ENCODE results near the gene STK17A. TPM values are rescaled to one million over a fixed set of nuclear protein-coding genes. Genes with fewer than 3 reads are reported as not detected.

STK17A gene
- total RNA-seq, 1 experiment from 2014 or later, result 153 TPM

DNA sequence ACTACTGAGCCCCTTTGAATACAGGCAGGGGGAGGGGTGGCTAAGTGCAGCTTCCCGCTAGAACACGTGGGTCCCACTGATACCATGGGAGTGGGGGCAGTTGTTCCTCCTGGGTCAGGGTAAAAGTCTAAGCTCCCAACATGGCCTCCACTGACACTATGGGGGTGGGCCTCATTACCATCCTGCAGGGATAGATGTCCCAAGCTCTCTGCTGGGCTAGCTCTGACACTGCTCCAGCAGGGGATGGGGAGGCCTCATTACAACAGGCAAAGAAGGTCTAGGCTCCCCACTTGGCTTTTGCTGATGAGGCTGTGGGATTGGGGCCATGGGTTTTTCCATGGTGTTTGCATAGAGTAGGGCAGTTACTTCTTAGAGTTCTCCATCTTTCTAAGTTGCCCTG lies 51.5 kb downstream of the STK17A start:
- no peak for DNase-seq (ENCODE audit: low read depth)

DNA sequence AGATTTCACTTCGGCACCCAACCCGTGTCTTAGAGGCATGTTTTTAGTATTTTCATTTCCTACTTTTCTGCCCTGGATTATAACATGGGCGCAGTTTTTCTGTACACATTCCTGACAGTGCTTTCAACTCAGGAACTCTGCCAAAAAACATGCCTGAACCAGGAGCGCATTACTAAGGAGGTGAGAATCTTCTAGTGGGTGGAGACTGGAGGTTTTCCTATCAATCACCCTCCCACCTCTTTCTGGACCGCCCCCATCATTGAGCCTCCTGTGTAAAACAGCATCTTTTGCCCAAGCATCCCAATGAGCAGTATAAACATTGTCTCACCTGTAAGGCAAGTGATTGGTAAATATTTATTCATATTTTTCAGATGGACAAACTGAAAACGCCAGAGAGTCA lies 53.2 kb downstream of the STK17A start:
- peak; percentile 41 for DNase-seq (ENCODE audit: low read depth)

DNA sequence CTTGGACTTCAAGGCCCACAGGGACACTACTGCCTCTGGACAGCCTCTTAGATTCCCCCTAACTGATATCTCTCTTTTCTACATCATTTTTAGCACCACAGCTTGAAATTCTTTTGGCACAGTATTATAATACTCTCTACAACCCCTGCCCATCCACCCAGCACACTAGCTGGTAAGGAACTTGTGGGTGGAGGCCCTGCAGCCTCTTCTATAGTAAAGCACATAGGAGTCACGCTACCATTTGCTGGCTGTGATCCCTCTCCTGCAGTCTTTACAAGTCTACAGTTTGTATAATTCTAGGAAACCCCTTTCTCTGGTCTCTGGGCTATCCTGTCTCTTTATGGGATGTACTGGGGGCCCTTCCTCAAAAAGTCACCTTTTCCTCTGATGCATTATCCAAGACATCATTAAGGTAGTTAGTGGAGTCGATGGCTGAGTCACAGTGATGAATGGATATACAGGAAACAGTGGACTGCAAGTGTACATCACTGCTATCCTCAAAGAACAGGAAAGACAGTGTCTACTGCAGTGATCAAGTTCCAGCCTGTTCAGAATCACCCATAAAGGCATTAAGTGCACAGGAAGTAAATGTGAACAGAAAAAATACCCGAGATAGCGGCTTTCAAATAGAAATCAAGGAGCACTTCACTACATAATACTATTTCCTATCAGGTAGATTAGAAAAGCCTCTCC lies 54.4 kb downstream of the STK17A start:
- DNase-seq (ENCODE audit: low read depth), result peak; percentile 54

DNA sequence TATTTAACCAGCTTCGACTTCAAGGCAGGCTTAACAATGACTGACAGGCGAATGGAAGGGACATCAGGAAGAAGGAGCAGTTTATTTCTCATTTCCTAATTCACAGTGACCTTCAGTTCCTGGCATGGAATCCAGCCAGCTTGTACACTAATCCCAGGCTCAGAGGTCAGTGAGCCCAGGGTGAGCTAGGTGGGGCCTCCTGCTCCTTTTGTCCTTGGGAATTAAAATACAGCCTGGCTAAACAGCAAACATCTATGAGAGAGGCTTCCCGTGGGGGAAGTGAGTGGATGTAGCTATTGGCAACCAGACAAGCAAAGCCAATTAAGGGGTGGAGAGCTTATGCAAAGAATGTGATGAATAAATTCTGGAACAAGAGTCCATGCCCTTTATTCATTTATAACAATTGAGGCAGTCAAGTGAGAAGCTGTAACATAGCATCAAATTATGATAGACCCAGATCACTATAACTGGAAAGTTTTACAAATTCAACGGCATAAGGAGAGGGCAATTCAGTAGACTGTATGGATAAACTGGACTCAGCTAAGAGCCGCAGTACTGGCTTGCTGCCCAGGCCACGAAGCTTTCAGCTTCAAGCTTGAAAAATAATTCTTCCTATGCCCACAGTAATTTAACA lies 57.1 kb downstream of the STK17A start:
- DNase-seq (ENCODE audit: low read depth), result peak; percentile 92

DNA sequence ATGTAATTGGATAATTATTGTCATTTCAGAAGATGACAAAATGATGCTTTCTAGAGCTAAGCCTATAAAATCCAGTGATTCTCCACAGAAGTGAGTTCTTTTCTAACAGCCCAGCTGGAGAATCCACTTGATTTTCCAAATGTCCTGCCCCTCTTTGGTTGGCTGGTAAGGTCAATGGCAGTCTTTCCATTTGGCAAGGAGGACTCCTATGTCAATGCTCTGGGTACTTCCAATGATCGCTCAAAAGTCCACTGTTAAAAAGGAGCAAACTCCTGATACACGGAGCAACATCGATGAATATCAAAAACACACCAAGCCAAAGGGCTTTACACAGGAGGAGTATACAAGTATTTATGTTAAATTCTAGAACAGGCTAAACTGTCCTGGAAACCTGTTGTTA lies 57.8 kb downstream of the STK17A start:
- no peak for DNase-seq (ENCODE audit: low read depth)

DNA sequence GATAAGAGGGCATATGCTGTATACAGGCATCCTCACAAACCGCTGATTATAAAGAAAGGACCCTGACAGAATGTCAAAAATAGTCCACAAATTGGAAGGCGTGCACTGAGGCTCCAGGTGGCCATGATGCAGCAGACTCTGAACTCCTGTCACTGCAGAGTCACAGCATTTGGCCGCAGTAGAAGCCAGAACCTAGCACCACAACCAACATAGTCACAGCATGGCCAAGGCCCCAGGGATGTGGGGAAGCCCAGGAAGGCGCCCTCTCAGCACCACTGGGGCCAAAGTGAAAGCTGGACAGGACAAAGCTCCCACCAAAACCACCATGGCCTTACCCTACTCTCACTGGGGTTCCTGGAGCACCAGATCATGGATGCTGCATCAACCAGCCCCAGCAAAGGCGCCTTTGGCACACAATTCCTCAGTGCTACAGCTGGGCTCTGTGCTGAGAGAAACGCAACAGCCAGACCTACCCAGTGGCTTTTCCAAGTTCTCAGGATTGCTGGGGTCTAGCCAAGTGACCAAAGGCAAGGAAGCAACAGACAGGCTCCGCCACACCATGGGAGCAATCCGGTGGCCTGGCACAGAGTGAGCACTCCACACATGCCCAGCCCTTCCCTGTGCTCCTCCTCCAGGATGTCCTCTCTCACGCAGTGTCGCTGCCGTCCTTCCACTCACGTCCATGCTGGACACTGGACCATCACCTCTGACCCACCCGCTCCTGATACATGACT lies 60.2 kb downstream of the STK17A start:
- DNase-seq (ENCODE audit: low read depth), result no peak

DNA sequence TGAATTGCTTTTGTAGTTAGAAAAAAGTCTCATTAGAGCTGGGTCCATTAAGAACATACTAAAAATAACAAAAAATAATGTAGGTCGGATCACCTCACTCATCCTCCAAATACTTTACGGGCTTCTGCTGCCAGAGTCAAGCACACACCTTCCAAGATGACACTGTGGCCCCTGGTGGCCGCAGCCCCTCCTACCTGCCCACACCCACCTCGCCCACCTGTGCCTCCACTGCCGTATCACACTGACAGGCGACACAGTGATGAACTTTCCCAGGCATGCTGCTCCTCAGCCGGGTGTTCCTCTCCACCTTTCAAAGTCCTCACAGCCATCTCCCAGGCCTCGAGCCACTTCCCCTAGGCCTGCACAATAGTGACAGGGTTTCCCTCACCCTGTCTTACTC lies 60.9 kb downstream of the STK17A start:
- DNase-seq (ENCODE audit: low read depth), result no peak

DNA sequence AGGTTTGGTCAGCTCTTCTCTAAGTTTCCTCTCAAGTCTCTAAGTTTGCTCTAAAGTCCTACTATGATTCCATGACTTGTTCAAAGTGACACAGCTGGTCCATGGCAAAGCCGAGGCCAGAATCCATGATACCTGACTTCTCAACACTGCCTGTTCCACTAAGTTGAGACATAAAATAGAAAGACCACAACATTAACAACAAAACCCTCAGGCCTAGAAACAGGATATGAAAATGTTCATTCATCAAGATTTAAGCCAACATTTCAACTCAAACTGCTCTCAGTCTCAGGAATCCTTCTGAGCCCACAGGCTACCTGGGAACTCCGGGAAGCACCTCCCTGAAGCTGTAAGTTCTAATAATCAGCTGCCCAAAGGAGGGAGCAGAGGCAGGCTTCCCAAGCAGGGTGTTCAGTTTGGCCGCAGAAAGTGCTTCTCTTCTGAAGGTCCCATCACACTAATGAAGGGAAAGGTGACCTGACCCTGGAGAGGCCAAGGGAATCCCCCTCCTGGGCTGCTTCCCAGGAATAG lies 62.9 kb downstream of the STK17A start:
- DNase-seq (ENCODE audit: low read depth), result peak; percentile 45

DNA sequence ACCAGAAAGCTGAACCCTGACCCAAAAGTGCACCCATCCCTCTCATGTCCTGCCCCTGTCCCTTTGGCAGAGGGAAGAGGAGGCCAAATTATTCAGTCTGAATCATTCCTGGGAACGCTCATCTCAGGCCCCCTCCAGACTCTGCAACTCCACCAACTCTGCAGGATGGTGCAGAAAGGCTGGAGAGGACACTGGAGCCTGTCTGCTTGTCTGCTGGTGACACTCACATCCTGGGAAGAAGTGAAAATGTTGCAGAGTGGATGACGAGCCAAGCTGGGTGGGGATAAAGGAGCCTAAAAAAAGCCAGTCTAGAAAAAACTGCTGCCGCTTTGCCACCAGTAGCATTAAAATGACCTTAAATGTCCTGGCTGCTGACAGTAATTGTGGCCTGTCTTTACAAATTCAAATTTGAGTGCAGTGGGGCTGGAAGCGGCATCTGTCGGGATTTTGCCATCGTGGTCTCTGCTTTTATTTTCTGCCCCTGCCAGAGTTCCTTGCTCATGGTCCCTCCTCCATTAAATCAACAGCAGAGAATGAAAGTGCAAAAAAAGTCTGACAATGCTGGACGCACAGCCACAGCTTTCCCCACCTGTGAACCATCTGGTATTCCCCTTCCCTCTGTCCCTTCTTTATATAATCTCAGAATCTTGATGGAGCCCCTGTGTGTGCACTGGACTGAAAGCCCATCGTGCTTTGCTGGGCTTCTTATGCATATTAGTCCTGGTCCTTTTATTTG lies 63.9 kb downstream of the STK17A start:
- peak; percentile 75 for DNase-seq (ENCODE audit: low read depth)

DNA sequence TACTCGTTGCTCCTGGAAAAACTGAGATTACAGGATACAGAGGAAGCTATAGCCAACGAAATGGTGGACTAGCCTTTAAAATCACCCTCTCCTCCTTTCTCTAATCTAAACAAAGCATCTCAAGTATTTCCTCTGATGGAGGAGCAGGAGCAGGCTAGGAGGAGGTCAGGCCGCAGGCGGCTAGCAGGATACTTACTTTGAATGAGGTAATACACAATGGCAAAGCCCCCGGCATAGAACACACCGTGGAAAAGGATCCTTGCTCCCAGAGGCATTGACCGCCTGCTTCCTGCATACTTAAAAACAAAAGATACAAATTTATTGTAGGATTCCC lies 64.4 kb downstream of the STK17A start:
- peak; percentile 94 for DNase-seq (ENCODE audit: low read depth)

DNA sequence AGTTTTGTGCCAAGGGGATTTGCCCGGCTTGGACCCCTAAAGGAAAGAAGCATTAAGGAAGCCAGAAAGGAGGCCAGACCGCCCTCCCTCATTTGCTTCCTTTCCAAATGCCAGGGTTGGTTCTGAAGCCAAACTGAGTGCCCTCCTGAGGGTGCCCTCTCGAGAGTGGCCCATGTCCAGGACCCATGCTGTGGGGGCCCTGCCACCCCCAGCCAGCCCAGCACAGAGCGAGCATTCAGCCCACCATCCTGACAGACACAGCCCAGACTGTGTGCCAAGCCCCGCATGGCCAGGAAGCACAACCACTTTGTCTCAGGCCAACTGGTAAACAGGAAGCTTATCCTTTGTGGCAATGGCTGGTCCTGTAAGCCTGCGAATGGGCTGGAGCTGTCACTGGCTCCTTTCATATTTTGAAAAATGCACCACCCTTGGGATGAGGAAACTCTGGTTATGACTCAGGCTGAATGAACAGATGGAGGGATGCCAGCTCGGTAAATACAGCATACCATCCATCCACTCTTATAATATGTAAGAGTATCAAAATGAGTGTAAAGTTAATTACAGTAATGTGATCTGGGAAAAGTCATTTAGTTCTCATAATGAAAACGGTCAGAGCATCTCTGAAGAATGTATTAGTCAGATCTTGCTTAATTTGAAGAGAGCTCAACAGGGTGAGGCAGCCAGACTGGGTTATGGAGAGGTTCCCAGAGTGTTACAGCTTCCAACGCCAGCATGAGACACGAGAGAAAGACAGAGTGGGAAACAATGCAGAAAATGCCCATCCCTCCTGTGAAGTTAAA lies 65.0 kb downstream of the STK17A start:
- peak; percentile 100 for DNase-seq (ENCODE audit: low read depth)

DNA sequence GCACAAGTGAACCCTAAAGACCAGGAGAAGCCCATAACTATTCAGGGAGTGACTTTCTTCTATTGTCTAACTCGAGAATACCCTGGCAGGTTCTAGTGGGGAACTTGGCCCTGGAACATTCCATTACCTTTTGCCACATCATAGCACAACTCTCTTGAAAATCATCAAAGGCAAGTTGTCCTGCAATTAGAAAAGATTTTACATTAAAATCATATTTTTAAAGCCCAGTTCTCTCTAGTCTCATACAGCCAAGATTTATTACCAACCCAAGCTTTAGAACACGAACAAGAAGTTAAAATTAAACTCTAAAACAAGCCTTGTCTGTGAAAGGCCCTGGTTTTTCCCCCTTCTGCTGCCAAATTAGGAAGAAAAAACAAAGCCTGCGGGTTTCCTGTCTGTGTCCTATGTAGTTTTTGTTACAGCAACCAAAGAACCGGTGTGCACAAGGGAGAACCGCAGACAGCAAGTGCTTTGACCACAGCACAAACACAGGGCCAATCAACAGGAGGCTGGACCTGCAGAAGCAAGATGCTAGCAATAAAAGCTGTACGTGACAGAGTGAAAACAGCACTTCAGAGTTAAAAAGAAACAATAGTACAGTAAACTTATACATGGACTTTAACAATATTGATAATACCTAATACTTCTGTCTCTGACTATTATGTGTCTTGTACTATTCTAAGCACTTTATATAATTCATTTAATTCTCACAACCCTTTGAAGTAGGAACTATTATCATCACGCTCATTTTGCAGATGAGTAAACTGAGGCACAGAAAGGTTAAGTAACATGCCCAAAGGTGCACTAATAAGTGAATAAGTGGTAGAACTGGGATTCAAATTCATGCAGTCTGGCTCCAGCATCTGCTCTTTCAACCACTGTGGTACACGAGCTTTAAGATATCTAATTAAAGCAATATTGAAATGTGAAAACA lies 65.8 kb downstream of the STK17A start:
- peak; percentile 98 for DNase-seq (ENCODE audit: low read depth)

DNA sequence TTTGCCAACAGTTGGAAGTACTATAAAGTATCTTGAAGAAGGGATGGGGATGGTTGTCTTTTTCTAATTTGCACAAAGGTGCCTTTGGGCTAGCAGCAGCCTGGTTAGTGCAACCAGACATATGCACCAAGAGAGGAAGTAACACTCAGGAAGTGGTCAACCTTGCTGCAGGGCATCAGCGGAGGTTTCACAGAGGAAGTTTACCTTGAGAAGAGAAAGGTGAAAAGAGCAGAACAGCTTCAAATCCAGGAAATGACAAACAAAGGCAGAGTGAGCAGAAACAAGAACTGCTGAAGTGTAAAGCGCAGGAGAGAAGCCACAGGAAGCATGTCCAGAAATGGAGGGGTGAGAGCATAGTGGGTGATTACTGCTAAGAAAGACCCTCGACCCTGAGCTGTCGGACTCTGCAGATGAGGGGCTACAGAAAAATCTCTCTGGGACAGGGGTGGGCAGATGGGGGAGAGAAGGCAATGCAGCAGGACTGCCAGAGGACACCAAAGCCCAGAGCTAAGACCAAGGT lies 66.9 kb downstream of the STK17A start:
- peak; percentile 86 for DNase-seq (ENCODE audit: low read depth)

DNA sequence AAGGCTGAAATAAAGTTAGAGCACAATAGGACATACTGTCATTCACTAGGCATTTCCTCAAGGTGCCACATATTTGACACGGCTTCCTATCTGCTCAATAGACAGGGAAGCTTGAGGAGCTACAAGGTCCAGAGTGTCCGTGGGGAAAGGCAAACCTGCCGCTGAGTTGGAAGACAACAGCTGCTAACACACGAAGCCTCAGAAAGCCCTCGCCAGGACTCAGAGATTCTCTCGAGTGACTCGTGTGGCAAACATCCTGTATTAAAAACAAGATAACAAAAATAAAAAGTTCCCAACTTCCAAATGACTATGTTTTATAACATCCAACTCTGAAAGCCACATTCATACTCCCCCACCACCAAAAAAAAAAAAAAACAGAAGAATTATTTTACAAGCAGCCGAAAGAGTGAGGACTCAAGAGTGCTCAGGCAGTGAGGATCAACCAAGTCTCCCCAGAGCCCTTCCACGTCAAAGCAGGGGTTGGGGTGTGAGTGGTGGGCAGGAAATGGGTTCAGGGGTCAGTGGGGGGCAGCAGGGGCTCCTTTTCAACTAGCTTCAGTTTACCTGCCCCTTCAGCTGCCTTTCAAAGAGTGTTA lies 67.6 kb downstream of the STK17A start:
- peak; percentile 66 for DNase-seq (ENCODE audit: low read depth)

DNA sequence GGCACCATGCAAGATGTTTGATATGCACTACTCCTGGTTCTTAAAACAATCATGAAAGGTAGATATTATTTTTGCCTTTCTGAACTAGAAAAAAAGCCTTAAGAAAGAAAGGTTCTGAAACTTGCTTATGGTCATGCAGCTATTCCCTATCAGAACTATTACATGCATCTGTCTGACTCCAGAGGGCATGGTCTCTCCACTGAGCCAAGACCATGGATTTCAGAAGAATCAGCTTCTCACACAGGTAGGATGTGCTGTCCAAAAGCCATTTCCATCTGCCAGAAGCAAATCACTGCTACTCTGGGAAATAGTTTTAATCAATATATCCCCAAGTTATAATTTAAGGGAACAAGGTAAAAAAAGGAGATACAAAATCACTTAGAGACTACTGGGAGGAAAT lies 69.5 kb downstream of the STK17A start:
- DNase-seq (ENCODE audit: low read depth), result no peak

DNA sequence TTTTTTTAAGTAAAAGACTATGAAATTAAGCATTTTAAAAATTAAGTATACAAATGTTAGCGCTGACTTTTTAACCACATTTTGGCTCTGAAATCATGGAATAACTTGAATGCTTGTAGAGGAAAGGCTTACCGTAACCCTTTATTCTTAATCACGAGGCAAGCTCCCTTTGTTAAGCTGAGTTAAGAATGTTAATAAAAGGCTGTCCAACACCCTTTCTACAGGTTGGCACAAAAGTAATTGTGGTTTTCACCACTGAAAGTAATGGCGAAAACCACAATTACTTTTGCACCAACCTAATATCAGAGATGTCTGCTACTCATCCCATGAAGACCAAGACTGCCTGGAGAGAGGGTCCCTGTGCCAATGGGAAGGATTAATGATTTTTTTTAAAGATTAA lies 70.6 kb downstream of the STK17A start:
- no peak for DNase-seq (ENCODE audit: low read depth)

DNA sequence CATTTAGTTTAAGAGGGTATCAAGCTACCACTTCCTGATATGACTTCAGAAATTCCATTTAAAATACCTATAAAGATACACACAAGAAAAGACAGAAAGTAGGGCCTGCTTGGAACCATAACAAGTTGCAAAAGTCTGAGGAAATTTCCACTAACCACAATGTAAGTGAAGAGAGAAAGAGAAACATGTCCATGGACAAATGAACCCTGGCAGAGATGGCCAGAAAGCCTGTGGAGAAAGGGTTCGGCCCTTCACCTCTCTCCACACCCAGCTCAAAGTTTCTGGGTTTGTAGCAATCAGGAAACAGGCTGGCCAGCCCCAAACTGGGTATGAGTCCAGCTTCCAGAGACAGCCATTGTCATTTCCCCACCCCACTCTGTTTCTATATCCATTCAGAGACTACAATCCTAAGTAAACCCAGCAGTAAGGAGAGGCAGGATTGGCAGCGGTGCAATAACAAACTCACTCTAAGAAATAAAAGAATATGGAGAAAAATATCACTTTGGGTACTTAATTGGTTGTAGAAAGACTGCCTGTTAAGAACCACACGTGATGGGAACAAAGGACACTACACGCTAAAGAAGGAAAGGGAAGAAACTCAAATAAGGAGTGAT lies 71.1 kb downstream of the STK17A start:
- DNase-seq (ENCODE audit: low read depth), result no peak

DNA sequence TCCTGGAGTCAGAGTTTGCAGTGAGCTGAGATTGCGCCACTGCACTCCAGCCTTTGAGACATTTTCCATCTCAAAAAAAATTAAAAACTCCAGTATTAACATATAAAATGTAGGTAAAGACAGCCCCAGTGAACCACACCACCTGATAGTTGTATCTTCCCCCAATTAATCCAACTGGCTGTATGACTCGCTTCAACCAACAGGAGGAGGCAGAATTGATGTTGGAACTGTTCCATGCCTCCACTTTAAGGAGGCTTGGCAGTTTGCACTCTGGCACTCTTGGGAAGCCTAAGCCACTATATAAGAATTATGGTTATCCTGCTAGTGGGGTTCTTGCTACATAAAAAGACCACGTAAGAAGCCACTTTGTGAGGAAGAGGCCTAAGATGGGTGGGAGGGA lies 72.7 kb downstream of the STK17A start:
- peak; percentile 59 for DNase-seq (ENCODE audit: low read depth)

DNA sequence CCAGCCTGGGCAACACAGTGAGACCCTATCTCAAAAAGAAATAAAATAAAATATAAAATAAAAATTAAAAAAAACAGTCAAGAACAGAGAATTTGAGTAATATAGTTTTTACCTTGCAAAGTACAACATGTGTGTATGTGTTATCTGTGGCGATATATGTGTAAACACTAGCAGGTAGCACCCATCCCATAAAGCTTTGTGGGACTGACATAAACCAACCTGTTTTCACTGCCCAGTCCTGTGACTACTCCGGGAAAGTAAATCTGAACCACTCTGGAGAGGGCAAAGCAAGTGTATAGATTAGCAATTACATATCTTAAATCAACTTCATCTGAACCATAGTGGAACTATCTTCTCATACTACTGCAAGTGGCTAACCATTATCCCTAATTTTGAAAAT lies 74.1 kb downstream of the STK17A start:
- DNase-seq (ENCODE audit: low read depth), result no peak
